ENCODE measurements around the gene RDM1.

RDM1 gene

GRCh38 chr17:35878361-35878760 is 52.2 kb downstream of the RDM1 start:
- Histone ChIP-seq H3K79me2 (ENCODE audit: low read length) (no peaks in the 10 kb centered on the region), H3K27me3 (replicated peaks; ENCODE audit: insufficient read depth, low read length) (no peaks in the 10 kb centered on the region; the same call in 1 of the 2 replicates), H4K20me1 (ENCODE audit: insufficient read depth, low read length) (no peaks in the 10 kb centered on the region), H3K9me3 (replicated peaks; ENCODE audit: insufficient read depth, low read length) (no peaks in the 10 kb centered on the region), H3K4me2 (ENCODE audit: low read depth, low read length) (no peak overlapping the region), H3K4me1 (ENCODE audit: low read length) (peaks cover 37% of the 10 kb centered on the region), H3F3A (ENCODE audit: insufficient read depth, low read length) (peaks cover 28% of the 10 kb centered on the region), H2AFZ (ENCODE audit: low read length) (no peak overlapping the region), H3K27ac (ENCODE audit: low read length) (no peak overlapping the region), H3K9ac (ENCODE audit: low read length) (no peak overlapping the region), H3K4me3 (ENCODE audit: low read length) (no peak overlapping the region), H3K36me3 (replicated peaks; ENCODE audit: insufficient read depth, low read length) (no peaks in the 10 kb centered on the region), H3K9me2 (replicated peaks; ENCODE audit: insufficient read depth, low read length) (no peaks in the 10 kb centered on the region)
- no peak for DNase-seq
- TF ChIP-seq EZH2phosphoT487 (IDR thresholded peaks at IDR 0.05; ENCODE audit: low read length) (no peak), CTCF (IDR thresholded peaks at IDR 0.05; ENCODE audit: low read length) (no peak), EZH2 (optimal IDR thresholded peaks at IDR 0.05; ENCODE audit: low read depth, low read length) (no peak)

DNA sequence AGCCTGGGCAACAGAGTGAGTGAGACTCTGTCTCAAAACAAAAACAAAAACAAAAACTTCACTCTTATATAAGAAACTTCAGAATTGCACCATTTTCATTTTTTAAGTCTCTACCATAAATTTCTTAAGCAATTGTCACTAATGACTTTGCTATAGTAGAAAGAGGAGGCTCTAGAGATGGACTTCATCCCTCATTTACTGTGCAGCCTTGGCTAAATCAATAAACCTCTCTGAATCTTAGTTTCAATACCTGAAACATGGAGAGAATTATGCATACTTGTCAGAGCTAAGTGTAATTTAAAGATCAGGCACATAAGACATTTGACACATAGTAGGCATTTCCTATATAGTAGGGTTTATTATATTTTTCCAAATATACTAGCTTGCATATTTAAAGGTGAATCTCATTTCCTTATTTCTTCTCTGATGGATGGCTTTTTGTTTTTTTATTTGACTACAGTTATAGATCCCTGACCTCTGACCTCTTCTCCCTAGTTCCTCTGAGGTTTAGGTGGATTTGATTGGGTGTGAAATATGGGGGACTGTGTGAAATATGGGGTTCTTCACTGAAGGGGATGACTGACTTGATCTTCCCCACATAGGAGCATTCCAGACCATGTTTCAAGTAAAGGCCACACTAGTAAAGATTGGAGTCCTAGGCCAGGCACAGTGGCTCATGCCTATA is 53.1 kb downstream of the RDM1 start:
- Histone ChIP-seq H3K4me3 (ENCODE audit: low read length) (no peak overlapping the region), H3K79me2 (ENCODE audit: low read length) (no peaks in the 10 kb centered on the region), H3K27ac (ENCODE audit: low read length) (no peak overlapping the region), H4K20me1 (ENCODE audit: insufficient read depth, low read length) (no peaks in the 10 kb centered on the region), H3K4me2 (ENCODE audit: low read depth, low read length) (no peak overlapping the region), H3K4me1 (ENCODE audit: low read length) (peaks cover 37% of the 10 kb centered on the region), H3K9me3 (replicated peaks; ENCODE audit: insufficient read depth, low read length) (no peaks in the 10 kb centered on the region), H2AFZ (ENCODE audit: low read length) (no peak overlapping the region), H3F3A (ENCODE audit: insufficient read depth, low read length) (peaks cover 28% of the 10 kb centered on the region), H3K36me3 (replicated peaks; ENCODE audit: insufficient read depth, low read length) (no peaks in the 10 kb centered on the region), H3K9ac (ENCODE audit: low read length) (no peak overlapping the region), H3K27me3 (replicated peaks; ENCODE audit: insufficient read depth, low read length) (no peaks in the 10 kb centered on the region; the same call in 1 of the 2 replicates), H3K9me2 (replicated peaks; ENCODE audit: insufficient read depth, low read length) (no peaks in the 10 kb centered on the region)
- no peak for DNase-seq
- no peak for TF ChIP-seq EZH2 (optimal IDR thresholded peaks at IDR 0.05; ENCODE audit: low read depth, low read length)
- no peak for TF ChIP-seq CTCF (IDR thresholded peaks at IDR 0.05; ENCODE audit: low read length)
- no peak for TF ChIP-seq EZH2phosphoT487 (IDR thresholded peaks at IDR 0.05; ENCODE audit: low read length)

DNA sequence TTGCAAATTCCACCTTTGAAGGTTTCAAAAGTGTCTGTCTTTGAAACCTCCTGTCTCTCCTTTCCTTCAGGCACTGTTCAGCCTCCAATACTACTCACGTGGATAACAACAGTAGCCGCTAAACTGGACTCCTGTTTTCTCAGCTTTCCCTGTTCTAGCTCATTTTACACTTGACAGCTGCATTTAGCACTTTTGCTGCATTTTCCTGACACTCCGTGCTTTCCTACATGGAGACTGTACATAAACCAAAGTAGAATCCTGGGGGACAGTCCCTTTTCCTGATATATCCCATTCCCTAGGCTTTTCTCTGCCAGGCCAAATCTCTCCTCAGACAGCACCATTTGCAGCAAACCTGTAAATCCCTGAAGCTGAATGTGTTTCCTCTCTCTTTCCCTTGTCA is 54.0 kb downstream of the RDM1 start:
- H2AFZ ChIP-seq (ENCODE audit: low read length) = no peak overlapping the region
- H3K4me1 ChIP-seq (ENCODE audit: low read length) = peaks cover 37% of the 10 kb centered on the region
- H3K4me3 ChIP-seq (ENCODE audit: low read length) = no peak overlapping the region
- no peaks in the 10 kb centered on the region; the same call in 1 of the 2 replicates for H3K27me3 ChIP-seq (replicated peaks; ENCODE audit: insufficient read depth, low read length)
- no peaks in the 10 kb centered on the region for H3K9me3 ChIP-seq (replicated peaks; ENCODE audit: insufficient read depth, low read length)
- H3F3A ChIP-seq (ENCODE audit: insufficient read depth, low read length) = peaks cover 28% of the 10 kb centered on the region
- no peaks in the 10 kb centered on the region for H3K36me3 ChIP-seq (replicated peaks; ENCODE audit: insufficient read depth, low read length)
- H3K27ac ChIP-seq (ENCODE audit: low read length) = no peak overlapping the region
- H4K20me1 ChIP-seq (ENCODE audit: insufficient read depth, low read length) = no peaks in the 10 kb centered on the region
- no peaks in the 10 kb centered on the region for H3K9me2 ChIP-seq (replicated peaks; ENCODE audit: insufficient read depth, low read length)
- TF ChIP-seq CTCF (IDR thresholded peaks at IDR 0.05; ENCODE audit: low read length) (no peak), EZH2 (optimal IDR thresholded peaks at IDR 0.05; ENCODE audit: low read depth, low read length) (no peak), EZH2phosphoT487 (IDR thresholded peaks at IDR 0.05; ENCODE audit: low read length) (no peak)
- no peak overlapping the region for H3K9ac ChIP-seq (ENCODE audit: low read length)
- DNase-seq = no peak
- H3K4me2 ChIP-seq (ENCODE audit: low read depth, low read length) = no peak overlapping the region
- H3K79me2 ChIP-seq (ENCODE audit: low read length) = no peaks in the 10 kb centered on the region

All from MM.1S (cell line).